Measurements from ENCODE around the gene SDK1.

SDK1 gene

DNA sequence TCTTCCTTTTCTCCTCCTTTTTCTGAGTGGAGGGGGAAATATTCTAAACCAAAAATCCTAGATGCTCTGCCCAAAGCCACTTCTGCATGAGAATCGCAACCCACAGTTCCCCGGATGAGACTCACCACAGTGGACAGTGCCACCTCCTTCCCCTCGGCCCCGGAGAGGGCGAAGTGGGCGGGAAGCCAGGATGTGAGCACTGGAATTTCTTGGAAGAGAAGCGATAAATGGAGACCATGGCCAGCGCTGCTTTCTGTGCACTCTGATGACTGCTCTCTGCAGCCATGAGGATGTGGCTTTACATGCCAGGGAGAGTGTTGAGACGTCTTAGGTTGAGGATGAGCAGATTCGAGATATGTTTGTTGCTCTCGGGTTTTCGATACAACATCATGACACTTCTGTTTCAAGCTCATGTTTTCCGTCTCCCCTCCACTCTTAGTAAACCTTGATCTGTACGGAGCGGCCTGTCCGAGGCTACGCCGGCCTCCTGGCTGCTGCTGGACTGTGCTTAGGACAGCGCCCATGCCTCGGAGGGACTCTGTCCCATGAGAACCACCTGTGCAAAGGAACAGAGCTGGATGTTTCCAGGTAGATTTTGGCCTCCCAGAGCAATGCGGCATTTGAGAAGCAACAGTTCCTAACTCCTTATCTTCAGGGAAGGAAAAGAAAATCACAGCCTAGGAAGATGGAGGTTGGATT, 966.4 kb downstream of the SDK1 start:
- no peak for DNase-seq

DNA sequence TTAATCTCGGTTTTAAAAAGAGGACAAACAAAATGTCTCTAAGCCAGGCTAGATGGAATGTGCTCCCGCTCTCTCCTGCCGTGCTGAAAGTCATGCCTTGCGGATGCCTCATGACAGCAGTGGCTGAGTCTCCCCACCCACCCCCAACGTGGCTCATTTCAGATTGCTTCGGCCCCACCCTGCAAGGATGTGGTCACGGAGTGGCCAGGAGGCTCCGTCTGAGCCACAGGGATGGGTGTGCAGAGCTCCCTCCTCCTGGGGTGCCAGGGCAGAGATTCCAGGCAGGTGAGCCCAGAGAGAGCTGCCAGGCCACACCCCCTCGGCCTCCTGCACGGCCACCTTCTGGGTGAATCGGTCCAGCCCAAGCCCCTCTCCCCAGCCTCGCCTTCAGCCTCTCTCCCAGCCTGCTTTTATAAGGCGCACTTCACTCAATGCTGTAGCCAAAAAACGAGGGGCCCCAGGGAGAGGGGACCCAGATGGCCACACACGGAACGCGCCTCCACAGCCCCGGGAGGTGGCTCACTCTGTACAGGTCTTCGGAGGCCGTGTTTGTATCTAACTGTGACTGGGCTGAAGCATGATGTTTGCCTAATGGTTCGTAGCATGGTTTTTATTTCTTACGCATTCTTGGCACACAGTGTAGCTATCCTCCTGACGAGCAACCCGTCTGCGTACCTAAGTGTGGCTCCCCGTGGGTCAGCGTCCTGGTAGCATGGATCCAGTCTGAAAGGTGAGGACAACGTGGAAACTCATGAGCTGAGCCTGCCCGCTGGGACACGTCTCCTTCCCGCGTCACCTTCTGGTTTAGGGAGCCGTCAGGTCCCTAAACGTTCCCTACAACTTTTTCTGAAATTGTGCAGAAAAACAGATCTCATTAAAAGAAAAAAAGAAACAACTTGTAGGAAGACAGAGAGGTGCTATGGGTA, 967.3 kb downstream of the SDK1 start:
- DNase-seq, result no peak

DNA sequence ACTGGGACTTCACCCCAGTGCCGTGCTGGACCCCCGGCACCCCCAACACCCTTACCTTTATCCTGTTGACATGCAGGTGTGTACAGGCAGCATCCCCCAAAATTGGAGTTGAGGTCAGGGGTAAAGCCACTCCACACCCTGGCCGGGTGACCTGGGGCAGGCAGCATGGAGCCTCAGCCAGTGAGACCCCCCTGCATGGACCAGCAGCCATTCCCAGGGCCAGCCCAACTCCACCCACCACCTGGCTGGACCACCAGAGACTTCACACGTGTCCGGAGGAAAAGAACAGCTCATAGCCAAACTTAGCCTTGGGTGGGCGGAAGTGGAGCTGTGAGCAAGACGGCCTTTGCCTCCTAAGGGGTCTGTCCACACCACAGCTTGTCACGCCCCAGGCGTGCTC, 968.0 kb downstream of the SDK1 start:
- no peak for DNase-seq

DNA sequence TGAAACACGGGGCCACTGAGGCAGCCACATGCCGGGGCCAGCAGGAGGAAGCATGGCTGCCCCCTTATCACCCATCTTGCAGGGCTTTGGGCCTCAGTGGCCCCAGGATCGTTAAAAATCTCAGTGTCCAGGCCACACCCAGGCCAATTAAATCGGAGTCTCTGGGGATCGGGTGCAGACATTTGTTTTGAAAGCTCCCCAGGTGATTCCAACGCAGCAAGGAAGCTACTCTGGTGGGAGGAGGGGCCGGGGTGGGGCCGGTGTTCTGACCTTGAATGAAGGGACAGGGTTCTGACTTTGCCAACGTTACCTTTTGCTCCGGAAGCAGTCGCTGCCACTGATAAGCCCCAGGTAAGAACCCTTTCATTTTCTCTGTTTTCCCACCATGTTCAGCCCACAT, 968.7 kb downstream of the SDK1 start:
- DNase-seq, result no peak

DNA sequence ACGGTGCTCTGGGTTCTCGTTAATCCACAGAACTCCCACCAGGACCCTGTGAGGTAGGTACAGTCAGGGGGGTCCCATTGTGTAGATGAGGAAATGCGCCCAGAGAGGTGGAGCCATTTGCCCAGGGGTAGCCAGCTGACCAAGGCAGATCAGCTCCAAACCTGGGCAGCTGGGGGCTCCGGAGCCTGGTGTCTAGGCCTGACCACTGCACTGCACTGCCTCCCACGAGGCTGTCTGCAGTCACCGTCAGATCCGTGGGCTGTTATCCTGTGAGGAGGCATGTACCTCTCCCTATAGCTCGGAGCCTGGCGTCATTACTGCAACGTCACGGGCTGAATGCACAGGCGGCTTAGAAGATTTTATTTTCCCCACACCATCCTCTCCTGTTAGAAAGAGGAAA, 969.2 kb downstream of the SDK1 start:
- no peak for DNase-seq

DNA sequence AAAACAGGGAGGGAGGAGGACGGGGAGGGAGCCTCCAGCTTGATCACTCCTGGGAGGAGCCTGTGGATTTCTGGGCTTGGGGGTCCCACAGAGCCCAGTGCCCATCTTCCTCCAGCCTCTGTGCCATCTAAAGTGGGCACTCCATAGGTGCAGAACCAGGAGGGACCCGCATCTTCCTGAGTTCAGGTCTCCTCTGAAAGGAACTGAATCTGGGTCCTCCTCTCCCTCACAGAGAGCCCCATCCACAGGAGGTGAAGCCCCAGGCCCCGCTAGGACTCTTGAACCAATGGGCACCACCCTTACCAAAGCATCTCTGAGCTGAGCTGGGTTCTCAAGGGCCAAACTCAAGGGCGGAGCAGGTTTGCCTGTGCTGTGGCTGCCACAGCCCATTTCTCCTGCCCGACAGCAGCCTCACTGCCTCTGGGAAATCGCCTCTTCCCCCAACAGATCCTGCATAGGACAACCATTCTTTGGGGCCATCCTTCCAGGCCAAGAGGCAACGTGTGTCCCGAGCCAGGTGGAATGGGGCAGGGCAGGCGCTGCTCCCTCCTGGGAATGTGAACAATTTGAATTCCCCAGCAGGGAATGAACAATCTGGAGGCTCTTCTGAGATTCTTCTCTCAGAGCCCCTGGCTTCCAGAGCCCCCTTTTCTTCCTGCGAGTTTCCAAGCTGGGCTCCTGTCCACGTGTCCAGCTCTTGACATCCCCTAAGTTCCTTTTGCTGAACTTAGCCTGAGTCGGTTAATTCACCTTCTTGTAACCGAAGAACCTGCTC, 970.1 kb downstream of the SDK1 start:
- DNase-seq, result no peak

DNA sequence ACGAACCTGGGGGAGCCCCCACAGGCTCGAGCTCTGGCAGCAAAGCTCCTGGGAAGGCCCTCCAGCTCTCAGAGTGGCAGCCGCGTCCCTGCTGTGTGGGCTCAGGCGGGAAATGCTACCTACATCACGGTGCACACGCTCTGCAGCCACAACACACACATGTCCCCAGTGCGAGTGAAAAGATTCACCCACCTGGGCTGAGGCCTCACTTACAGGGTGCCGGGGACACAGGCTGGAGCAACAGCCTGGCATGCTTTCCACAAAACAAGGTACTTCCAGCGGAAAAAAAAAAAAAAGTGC, 970.6 kb downstream of the SDK1 start:
- DNase-seq, result no peak

DNA sequence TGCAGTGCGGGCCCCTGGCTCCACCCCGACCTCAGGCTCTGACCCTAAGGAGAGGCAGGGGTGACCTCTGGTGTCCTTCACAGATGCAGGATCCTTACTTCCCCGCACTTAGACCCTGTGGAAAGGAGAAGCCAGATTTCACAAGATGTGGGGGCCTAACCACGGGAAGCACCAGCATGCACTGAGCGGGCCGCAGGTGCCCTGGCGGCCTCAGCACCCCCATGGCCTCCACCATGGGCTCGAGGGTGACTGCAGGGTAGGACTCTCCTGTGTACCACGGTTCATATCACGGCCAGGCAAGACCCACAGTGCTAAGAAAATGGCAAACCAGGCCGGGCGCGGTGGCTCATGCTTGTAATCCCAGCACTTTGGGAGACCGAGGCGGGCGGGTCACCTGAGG, 971.1 kb downstream of the SDK1 start:
- no peak for DNase-seq

DNA sequence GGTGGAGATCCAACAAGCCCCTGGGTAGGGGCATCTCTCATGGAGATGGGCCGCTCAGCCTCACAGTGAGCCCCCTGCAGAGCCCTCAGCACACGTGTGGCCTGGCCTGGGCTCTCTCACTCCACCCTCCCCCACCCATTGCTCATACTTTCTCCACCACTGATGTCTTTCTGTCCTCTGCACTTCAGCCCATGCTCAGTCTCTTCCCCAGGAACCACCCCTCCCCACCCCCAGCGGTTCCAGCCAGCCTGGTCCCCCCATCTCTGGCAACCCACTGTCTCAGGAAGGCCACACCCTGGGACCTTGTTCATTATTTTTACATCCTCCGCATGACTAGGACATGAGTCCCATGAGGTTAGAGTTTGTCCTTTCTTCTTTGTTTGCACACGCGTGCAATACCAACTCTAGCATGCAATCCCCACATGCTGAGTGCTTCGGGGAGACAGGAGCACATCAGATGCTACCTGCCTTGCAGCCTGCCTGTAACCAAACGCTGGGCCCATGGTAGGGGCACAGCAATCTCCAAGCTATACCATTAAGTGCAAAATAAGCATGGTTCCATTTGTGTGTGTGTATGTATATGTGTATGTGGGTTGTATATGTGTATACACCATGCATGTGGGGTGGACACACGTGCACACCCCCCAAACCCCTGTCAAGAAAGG, 972.6 kb downstream of the SDK1 start:
- DNase-seq, result no peak

DNA sequence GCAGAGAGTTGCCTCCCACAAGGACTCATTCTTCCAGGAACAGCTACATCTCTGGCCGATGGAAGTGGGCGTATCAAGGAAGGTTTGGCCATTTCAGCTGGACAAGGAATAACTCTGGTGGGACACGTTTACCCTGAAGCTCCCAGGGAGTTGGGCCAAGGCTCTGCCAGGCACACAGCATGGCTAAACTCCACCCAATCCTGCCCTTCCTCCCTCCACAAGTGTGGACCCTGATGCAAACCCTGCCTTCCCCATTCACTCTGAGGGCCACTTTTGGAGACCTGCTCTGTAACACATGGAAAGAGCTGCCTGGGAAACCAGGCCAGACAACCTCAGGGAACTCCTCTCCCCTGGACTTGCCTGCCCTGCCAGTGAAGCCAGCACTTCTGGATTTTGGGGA, 973.2 kb downstream of the SDK1 start:
- no peak for DNase-seq

DNA sequence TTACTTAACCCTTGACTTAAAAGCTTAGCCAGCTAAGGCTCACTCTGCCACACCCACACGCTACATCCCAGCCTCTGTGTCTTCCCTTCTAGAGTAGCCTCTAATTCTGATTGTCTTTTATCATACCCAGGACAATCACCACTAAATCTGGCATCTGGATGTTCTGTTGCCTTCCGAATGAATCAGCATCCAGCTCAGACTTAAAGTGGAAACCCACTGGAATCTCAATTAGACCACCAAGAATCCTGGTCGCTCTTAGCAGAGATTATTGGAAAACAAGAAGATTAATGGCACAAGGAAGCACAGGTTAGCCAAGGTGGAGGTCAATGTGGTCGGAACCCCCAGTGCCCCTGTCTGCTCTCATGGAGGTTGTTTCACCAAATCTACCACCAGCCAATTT, 976.9 kb downstream of the SDK1 start:
- no peak for DNase-seq

DNA sequence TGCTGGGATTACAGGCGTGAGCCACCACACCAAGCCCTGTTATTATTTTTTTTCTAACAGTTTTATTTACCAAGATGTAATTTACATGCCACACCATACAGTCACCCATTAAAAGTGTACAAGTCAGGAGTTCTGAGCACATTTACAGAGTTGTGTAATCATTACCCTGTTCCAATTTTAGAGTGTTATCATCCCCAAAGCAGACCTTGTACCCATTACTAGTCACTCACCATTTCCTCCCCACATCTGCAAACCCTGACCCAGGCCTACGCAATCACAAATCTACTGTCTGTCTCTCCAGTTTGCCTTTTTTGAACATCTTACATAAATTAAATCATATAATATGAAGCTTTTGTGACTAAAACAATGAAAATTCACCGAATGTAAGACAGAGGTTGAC, 978.2 kb downstream of the SDK1 start:
- no peak for DNase-seq

DNA sequence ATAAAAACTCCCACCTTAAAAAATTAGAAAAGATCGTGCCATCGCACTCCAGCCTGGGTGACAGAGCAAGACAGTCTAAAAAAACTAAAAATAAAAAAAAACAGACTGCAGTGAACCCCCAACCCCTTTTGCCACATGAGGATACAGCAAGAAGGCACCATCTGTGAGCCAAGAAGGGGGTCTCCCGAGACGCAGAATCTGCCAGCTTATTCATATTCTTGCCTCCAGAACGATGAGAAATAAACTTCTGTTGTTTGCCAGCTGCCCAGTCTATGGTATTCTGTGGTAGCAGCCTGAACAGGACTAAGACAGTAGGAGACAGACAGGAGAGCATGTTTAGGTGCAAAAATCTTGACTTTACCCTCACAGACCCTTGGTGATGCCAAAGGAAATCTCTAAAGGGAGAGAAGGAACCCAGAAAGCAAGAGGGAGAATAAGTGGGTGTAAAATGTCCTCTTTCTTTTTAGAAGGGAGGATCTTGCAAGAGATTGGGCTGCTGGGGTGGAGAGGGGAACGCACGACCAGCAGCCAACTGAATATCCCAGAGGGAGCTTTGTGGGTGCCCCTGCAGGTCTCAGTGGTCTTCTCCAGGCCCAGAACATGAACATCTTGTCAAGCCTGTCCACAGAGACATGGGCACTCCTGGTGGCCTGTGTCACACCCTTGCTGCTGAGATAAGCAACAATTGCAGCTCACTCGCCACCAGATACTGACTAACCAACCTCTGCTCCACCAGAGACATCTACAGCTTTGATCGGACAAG, 980.4 kb downstream of the SDK1 start:
- DNase-seq, result no peak

DNA sequence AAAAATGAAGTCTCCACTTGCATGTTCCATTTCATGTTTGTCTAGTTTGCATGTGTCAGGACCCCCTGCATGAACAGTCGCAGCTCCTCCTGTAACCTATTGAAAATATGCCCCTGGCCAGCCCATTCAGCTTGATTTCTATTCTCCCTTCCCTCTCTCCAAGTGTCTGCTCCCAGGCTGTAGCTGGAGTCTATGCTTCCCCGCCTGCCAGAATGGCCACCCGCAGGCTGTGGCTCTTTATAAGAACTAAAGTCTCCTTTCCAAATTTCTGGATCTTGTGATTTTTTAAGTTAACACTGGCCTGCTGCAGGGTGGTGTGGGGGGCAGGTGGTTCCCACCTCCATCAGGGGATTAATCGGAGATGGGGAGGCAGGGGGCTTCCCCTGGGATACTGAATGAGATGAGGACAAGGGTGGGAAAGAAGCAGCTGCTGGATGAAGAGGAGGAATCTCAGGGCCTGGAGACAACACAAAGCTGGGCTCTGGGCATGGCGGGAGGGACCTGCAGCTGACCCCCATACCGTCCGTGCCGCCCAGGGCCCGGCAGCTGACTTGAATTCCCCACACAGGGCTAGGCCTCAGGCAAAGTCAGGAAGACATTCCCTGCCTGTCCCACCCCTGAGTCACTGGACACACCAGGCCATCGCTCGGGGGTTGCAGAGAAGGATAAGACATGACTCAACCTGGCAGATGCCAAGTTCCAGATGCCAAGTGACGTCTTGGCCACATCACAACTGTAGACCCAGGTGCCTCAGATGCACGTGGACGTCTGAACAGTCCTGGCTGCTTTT, 981.6 kb downstream of the SDK1 start:
- DNase-seq, result no peak

DNA sequence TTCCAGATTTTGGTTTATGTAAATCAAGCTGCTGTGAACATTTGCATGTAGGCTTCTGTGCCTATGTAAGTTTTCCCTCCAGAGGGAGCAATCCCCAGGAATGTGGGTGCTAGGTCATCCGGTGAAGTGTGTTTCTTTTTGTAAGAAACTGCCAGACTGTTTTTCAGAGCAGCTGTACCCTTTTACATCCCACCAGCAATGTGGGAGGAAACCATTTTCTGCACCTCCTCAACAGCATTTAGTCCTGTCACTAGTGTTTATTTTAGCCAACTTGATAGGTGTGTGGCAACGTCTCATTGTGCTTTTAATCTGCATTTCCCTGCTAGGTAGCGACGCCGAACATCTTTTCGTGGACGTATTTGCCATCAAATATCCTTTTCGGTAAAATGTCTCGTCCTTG, 985.3 kb downstream of the SDK1 start:
- no peak for DNase-seq

DNA sequence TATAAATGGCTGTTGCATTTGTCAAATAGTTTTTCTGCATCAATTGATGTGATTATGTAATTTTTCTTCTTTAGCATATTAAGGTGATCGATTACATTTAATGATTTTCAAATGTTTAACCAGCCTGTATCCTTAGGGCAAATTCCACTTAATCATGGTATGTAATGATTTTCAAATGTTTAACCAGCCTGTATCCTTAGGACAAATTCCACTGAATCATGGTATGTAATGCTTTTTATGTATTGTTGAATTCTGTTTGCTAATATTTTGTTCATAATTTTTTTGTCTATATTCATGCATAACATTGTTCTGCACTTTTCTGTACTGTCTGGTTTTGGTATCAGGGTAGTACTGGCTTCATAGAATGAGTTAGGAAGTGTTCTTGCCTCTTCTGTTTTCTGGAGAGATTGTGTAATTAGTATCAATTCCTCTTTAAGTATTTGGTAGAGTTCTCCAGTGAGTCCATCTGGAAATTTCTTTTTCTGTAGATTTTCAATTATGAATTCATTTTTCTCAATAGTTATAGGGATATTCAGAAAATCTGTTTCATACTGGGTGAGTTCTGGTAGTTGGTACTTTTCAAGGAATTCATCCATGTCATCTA, 987.8 kb downstream of the SDK1 start:
- no peak for DNase-seq

DNA sequence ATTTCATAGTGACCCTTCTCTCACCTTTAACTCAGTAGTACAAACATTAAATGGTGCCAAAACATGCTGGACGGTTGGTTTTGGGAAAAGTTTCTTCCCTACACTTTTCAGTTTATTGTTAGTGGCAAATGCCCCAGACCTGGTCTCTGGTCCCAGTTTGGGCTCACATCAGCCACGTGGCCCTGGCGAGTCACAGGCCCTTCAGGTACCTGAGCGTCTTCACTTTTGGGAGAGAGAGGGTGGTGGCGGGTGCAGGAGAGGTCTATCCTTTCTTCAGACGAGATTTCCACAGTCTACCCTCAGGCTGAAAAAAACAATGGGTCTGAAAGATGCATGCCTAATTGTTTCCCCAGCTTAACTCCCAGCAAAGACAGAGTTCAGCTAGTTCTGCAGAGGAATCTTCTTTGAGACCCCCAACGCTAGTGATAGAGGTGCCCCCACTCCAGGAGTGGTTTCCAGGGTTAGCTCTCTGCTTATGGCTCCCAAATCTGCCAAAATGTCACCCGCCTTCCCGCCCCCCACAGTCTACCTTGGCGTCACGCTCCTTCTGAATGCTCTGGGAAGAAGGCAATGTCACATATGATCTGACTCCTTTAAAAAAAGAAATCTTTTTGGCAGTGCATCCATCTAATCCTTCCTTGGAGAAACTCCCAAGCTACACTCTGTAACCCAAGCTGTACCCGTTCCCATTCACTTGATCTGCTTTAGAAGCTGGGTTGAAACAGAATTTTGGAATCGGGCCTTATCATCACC, 996.3 kb downstream of the SDK1 start:
- DNase-seq, result no peak

DNA sequence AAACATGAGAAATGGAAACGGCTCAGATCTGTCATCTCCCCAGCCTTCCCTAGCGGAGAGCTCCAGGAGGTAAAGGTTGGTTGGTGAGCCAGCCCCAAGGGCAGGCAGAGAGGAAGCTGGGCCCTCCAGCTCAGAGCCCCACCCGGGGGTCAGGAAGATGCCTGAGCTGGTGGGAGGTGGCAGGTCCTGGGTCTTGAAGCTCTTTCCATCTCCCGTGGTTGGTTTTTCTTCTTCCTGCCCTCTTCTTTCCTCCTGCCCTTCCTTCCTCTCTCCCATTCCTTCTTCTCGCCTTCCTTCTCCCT, 996.8 kb downstream of the SDK1 start:
- DNase-seq, result no peak

DNA sequence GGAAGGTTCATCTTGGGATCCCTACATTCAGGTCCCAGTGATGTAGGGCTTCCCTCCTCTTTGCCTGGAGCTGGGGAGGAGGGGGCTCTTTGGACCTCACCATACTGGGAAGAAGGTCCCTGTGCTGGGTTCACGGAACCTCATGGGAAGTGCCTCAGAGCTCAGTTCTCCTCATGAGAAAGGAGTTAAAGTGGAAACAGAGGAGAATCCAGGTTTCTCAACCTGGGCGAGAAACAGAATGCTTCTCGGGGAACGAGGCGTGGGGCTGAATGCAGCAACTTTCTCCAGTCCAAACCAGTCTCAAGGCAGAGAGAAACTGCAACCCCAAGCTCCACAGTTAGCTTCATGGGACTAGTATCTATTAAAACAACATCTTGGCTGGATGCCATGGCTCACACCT, 998.4 kb downstream of the SDK1 start:
- DNase-seq, result no peak

DNA sequence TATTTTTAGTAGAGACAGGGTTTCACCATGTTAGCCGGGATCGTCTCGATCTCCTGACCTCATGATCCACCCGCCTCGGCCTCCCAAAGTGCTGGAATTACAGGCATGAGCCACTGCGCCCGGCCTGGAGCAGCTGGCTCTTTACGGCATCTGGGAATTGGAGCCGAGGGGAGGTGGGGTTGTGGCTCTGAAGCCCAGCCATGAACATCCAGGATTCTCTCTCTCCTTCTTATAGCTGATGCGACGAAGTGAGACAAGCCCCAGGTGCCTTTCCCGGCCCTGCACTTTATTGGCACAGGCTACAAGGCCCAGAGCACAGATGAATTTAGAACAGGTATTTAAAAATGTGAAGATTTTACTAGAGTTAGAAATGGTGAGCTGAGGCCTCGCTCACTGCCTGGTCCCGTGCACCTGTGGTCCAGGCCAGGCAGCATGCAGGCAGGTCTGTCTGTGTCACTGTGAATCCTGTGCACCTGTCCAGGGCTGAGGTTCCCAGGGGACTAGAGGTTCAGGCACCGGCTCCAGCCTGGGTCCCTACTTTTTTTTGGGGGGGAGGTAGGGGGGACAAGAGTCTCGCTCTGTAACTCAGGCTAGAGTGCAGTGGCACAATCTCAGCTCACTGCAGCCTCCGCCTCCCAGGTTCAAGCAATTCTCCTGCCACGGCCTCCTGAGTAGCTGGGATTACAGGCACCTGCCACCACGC, 1001.3 kb downstream of the SDK1 start:
- DNase-seq, result no peak

All from NCI-H1417 treated with DMSO at 0.1 percent for 48 hours (cell line).